Eye (tissue), 1 donor: Measurements from ENCODE around the gene ZNF598.
"Not testable (repeated sequence)": the region's sequence is repeated elsewhere in the genome, so short reads cannot be mapped to it uniquely, and the experiment has no call there.

ENCODE experiments used
- DNase-seq: peaks from one replicate; pipeline ENCODE4 v3.0.0-alpha.2; 2015

The ZNF598 gene

GRCh38 chr16:1974157-1975070 is 35.2 kb downstream of the ZNF598 start:
- no peak for DNase-seq

- no peak for DNase-seq
These were observed 36.0 kb downstream of the ZNF598 start for GRCh38 chr16:1973461-1974156.

GRCh38 chr16:1972490-1972877 is 37.1 kb downstream of the ZNF598 start:
- no peak for DNase-seq

- peak; percentile 97 for DNase-seq
These were observed 37.7 kb downstream of the ZNF598 start, which contains the start of gene TBL3 for GRCh38 chr16:1971796-1972489. TBL3 (plus strand) TSS chr16:1972053; CDS start chr16:1972165, 112 bp downstream.

GRCh38 chr16:1968146-1968953 is 41.3 kb downstream of the ZNF598 start:
- no peak for DNase-seq

GRCh38 chr16:1966460-1966859 is 43.2 kb downstream of the ZNF598 start, which contains the start of gene RNF151:
RNF151 (plus strand) TSS chr16:1966856; CDS start chr16:1966882, 26 bp downstream.
- no peak for DNase-seq

- DNase-seq = no peak
These were observed 44.1 kb downstream of the ZNF598 start for GRCh38 chr16:1965396-1966001.

- peak; percentile 100 for DNase-seq
These were observed 44.9 kb downstream of the ZNF598 start, which contains the start of gene RPS2 for GRCh38 chr16:1964506-1965395. RPS2 (minus strand) TSS chr16:1964826; CDS start chr16:1964625, 201 bp downstream.

- DNase-seq = peak; percentile 78
These were observed 45.7 kb downstream of the ZNF598 start for GRCh38 chr16:1963806-1964505.

- DNase-seq = not testable (repeated sequence)
These were observed 47.2 kb downstream of the ZNF598 start for GRCh38 chr16:1962161-1963153.

GRCh38 chr16:1961651-1962067 is 48.0 kb downstream of the ZNF598 start:
- no peak for DNase-seq

GRCh38 chr16:1960665-1961630 is 48.7 kb downstream of the ZNF598 start:
- DNase-seq = peak; percentile 37

- peak; percentile 95 for DNase-seq
These were observed 50.2 kb downstream of the ZNF598 start, which contains the start of gene NDUFB10 for GRCh38 chr16:1959269-1960039. NDUFB10 (plus strand) TSS chr16:1959538; CDS start chr16:1959625, 87 bp downstream.

- DNase-seq = no peak
These were observed 50.8 kb downstream of the ZNF598 start for GRCh38 chr16:1958715-1959268.

GRCh38 chr16:1958143-1958491 is 51.5 kb downstream of the ZNF598 start:
- DNase-seq = not testable (repeated sequence)
